ENCODE data around the gene PIK3CB.
"Not testable (repeated sequence)": the region's sequence is repeated elsewhere in the genome, so short reads cannot be mapped to it uniquely, and the experiment has no call there.

Gene PIK3CB

DNA sequence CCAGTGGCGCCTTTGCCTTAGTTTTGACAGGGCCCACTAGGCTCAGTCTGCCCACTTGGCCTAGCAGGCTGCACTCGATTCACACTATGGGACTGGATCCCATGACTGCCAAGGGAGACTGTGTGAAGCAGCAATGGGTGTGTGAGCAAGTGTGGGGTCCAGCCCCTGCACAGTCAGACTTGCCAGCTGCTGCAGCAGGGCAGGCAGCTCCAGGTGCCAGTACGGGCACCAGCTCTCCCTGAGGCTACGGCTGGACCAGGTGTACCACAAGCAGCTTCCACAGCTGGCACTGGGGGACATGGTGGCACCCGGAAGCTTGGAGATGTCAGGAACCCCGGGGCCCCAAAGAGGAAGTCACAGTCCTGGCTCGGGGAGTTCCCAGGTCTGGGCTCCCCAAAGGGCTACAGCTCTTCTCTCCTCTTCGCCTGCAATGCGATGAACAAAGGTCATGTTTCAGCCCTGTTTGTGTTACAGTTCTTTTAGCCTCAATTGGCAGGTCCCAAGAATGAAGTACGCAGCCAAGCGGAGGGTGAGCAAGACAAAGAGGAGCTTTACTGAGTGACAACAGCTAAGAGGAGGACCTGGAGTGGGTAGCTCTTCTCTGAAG is 67.1 kb downstream of the PIK3CB start:
- DNase-seq, result no peak

GRCh38 chr3:138761002-138761401 is 73.7 kb downstream of the PIK3CB start:
- no peak for DNase-seq

DNA sequence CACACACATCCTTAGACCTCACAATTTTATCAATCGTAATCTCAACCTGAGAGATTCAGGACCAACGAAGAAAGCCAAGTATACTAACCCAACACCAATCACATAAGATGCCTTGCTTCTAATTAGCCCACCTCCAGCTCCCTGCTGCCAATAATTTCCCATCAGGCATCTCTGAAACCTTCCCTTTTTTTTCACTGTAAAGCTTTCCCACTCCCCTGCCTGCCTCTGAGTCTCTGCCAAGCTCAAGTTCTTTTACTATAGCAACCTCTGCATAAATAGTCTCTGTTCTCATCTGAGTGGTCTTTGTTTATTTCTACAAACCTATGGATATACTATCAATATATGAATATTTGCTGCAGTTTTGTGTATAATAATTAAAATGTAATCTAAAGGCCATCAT is 86.5 kb downstream of the PIK3CB start:
- DNase-seq, result no peak

DNA sequence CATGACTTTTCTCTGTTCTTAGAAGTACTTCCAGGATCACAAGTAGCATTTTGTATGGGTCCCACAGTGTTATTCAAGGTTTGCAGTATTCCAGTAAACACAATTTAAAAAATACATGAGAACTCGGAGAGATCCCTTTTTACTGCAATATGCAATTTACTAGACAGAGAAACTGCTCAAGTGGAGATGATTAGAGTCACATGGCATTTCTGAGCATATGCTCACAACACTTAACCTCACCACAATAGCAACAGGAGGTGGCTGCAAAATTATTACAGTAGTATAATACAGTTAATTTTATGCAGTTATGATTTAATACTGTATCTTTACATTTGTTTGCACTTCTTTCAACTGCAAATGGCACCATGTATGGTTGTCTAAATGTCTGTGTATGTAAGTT is 87.5 kb downstream of the PIK3CB start:
- no peak for DNase-seq

DNA sequence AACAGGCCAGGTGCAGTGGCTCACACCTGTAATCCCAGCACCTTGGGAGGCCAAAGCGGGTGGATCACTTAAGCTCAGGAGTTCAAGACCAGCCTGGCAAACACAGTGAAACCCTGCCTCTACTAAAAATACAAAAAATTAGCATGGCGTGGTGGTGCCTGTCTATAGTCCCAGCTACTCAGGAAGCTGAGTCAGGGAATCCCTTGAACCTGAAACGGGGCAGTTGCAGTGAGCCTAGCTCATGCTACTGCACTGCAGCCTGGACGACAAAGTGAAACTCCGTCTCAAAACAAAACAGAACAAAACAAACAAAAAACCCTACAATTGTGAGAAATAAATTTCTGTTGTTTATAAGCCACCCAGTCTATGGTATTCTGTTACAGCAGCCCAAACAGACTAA is 94.7 kb downstream of the PIK3CB start:
- DNase-seq, result no peak

DNA sequence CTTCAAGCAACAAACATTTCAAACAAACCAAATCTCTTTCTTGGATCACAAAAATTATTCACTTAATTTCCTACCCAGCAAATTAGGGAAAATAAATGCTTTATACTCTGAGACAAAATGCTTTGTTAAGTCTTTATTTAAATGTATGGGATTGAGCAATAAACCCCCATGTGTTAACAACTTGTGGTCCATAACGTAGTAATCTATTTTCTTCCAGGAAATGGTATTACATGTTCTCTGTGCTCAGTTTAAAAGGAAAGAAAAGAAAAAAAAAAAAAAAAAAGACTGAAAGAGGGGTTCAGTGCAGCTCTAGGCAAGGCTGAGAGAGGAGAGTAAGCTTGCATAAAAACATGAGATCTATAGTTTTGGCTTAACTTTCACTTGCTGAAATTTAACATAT is 102.3 kb downstream of the PIK3CB start:
- no peak for DNase-seq

GRCh38 chr3:138726946-138727730 is 107.6 kb downstream of the PIK3CB start:
- DNase-seq, result peak in 1 of 56 donors; percentile 3

DNA sequence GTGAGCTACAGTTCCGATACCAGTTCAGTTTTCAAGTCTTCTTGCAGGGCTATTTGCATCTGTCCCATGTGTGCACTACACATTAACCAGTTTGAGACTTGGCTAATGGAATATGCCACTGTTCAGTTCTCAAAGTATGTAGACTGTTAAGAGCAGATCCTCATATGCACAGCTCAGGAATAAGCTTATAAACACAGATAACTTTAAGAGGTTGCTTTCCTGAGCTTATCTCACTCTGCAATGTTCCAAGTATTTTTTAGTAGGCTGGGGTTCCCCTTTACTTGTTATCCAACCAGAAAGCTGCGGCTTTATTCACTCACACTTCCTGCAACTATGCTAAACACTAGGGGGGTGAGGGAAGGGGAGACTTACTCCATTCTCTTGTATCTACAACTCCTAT is 108.7 kb downstream of the PIK3CB start:
- DNase-seq, result not testable (repeated sequence)

DNA sequence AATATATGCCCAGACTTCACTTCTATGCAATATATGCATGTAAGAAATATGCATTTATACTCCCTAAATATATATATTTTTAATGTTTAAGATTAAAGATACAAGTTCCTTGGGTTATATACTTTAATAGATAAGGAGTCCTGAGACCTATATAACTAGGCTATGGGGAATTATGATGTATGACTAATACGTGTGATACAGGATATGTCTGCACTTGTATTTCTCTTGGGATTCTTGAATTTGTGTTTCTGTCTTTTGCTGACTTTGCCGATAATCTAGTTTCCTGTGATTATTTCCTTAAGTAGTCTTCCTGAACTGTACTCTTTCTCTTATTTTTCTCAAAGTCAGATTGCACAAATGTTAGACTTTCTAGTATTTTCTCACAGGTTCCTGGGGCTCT is 109.6 kb downstream of the PIK3CB start:
- no peak for DNase-seq

DNA sequence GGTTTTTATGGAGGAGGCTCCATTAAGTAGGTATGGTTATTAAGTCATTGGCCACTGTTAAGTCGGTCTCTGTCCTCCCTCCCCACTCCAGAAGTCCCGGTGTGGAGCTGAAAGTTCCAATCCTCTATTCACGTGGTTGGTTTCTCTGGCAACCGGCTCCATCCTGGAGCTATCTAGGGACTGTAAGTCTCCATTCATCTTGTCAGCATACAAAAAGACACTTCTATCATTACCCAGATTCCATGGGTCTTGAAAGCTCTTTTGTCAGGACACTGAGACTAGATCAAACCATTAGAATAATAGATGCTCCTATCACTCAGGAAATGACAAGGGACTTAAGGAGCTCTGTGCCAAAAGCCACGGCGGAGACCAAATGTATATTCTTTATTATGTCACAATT is 110.3 kb downstream of the PIK3CB start:
- DNase-seq, result peak in 6 of 56 donors; percentile 1 to 33 (median 8)

DNA sequence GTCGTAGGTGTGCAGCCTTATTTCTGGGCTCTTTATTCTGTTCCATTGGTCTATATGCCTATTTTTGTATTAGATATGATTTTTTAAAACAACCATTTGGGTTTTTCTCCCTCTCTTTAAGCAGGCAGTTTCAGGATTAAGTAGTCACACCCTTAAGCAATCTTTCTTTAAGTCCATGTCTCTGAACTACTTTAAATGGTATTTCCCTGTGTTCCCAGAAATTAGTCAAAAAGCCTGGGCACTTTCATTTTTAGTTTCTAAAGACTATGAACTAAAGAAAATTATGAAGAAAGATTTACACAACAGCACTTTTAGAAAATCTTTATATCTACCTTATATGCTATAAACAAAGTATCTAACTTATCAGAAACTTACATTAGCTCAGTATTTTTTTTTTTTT is 115.9 kb downstream of the PIK3CB start:
- DNase-seq, result no peak

DNA sequence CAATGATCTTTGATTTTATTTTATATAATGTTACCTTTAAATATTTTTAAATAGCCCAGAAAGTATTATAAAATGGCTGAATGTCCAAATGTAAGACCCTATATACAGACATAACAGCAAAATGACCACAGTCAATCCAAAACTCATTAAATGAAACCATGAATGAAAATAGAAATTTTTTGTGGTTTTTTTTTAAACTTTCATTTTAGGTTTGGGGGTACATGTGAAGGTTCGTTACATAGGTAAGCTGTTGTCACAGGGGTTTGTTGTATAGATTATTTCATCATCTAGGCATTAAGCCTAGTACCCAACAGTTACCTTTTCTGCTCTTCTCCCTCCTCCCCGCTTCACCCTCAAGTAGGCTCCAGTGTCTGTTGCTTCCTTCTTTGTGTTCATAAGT is 117.4 kb downstream of the PIK3CB start:
- no peak for DNase-seq

DNA sequence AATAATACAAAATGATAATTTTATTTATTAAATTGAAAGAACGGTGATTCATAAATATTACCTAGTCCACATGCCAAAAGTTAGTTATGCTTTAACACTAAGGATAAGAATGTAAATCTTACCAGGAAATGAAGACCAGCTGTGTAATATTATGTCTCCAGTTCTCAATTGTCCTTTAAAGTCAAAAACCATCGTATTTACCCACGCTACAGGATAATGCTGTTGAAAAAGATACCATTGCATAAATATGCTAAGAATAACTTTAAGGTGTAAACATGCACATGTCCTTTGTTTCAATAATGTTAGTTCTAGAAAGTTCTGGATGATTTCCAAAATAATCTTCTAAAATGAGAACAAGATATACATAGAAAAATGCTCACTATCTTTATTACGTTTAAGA is 122.6 kb downstream of the PIK3CB start:
- no peak for DNase-seq

DNA sequence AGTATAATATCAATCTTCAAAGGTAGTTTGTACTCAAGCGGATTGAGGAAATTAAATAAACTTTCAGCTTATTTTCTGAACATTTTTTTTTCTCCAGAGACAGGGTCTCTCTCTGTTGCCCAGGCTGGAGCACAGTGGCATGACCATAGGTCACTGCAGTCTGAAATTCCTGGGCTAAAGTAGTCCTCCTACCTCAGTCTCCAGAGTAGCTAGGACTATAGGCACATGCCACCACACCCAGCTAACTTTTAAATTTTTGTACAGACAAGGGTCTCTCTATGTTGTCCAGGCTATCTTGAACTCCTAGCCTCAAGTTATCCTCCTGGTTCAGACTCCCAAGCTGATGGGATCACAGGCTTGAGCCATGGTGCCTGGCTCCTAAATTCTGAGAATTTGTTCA is 129.1 kb downstream of the PIK3CB start:
- DNase-seq, result no peak

- no peak for DNase-seq
These were observed 137.9 kb downstream of the PIK3CB start for GRCh38 chr3:138696666-138697370.

GRCh38 chr3:138694287-138695007 is 140.3 kb downstream of the PIK3CB start:
- no peak for DNase-seq

DNA sequence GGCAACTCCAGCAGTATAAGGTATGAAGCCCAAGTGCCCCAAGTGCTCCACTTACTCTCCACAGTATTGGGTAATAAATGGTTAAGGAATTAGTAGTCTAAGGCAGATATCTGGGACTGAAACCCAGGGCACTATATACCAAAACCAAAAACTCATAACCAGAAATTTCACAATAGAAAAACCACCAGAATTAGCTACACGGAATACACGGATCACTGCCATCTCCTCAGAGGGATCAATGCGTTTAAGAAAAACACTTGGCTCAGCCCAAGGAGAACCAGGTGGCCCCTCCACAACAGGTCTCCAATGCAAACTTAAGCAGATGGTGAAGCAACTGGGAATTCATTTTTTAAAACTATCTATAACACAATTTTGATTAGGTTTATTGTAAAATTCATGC is 142.6 kb downstream of the PIK3CB start:
- DNase-seq, result no peak

DNA sequence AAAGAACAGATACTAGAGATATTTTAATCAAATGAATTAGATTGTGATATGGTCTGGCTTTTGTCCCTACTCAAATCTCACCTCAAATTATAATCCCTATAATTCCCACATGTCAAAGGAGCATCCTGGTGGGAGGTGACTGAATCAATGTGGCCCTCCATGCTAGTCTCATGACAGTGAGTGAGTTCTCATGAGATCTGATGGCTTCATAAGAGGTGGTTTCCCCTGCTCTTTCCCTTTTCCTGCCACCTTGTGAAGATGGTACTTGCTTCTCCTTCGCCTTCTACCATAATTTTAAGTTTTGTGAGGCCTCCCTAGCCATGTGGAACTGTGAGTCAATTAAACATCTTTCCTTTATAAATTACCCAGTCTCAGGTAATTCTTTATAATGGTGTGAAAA is 143.4 kb downstream of the PIK3CB start:
- no peak for DNase-seq

GRCh38 chr3:138690036-138690435 is 144.7 kb downstream of the PIK3CB start:
- no peak for DNase-seq

DNA sequence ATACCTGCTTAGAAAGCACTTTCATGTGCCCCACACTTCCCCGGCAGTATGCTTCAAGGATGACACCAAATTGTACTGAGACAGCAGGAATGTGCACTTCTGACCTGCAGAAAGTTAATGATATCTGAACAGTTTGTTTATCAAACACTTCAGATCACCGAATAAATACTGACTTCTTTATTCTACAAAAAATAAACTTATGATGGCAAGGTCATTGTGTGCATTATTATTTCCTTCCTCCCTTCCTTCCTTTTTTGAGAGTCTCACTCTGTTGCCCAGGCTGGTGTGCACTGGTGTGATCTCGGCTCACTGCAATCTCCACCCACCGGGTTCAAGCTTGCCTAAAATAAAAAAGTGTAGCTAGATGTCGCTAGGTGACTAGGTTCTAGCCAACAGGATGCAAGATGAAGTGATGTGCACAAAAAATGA is 145.8 kb downstream of the PIK3CB start:
- DNase-seq, result no peak

GRCh38 chr3:138687236-138687635 is 147.5 kb downstream of the PIK3CB start:
- DNase-seq, result no peak

- no peak for DNase-seq
These were observed 147.9 kb downstream of the PIK3CB start for GRCh38 chr3:138686771-138687221.
